ENCODE results near the gene PSMB5. TPM values are rescaled to one million over a fixed set of nuclear protein-coding genes. Genes with fewer than 3 reads are reported as not detected.

PSMB5 gene
- total and polyA plus RNA-seq, 2 of the 13 experiments (the other 11 are each of a cell fraction or from before 2014, with no cell fraction given): 705 to 871 TPM

- TF ChIP-seq DRAP1 (CRISPR knock-in tag; IDR thresholded peaks at IDR 0.05) (peak; percentile 69), ZBTB49 (CRISPR knock-in tag; IDR thresholded peaks at IDR 0.05; ENCODE audit: borderline replicate concordance) (no peak), SP1 (IDR thresholded peaks at IDR 0.05) (no peak), SP1 (CRISPR knock-in tag; IDR thresholded peaks at IDR 0.05) (no peak), ZNF772 (CRISPR knock-in tag; IDR thresholded peaks at IDR 0.05) (peak; percentile 49; the same call in 1 of the 2 replicates), SIX1 (CRISPR knock-in tag; IDR thresholded peaks at IDR 0.05; ENCODE audit: borderline replicate concordance) (no peak), AHR (CRISPR knock-in tag; IDR thresholded peaks at IDR 0.05) (no peak; the same call in 1 of the 2 replicates), ZNF891 (CRISPR knock-in tag; IDR thresholded peaks at IDR 0.05) (no peak), TCF7 (IDR thresholded peaks at IDR 0.05; ENCODE audit: low read depth) (no peak), ZNF747 (CRISPR knock-in tag; IDR thresholded peaks at IDR 0.05; ENCODE audit: borderline replicate concordance) (no peak), ZNF513 (CRISPR knock-in tag; conservative IDR thresholded peaks at IDR 0.05) (no peak), JUND (CRISPR knock-in tag; IDR thresholded peaks at IDR 0.05) (no peak), CHCHD3 (CRISPR knock-in tag; IDR thresholded peaks at IDR 0.05) (peak; percentile 61), PLRG1 (conservative IDR thresholded peaks at IDR 0.05) (no peak), MAFK (conservative IDR thresholded peaks at IDR 0.05 in 1 of 2, IDR thresholded peaks at IDR 0.05 in 1 of 2; ENCODE audit: low read length in 2 of 2) (no peak), ZBTB7A (CRISPR knock-in tag; IDR thresholded peaks at IDR 0.05) (no peak), DNMT1 (CRISPR knock-in tag; IDR thresholded peaks at IDR 0.05) (no peak), ZNF225 (CRISPR knock-in tag; IDR thresholded peaks at IDR 0.05) (no peak), HHEX (CRISPR knock-in tag; IDR thresholded peaks at IDR 0.05) (no peak), HNF1B (CRISPR knock-in tag; IDR thresholded peaks at IDR 0.05) (no peak), KMT2B (CRISPR knock-in tag; IDR thresholded peaks at IDR 0.05) (peak; percentile 48; the same call in 1 of the 2 replicates), POLR2AphosphoS5 (IDR thresholded peaks at IDR 0.05; ENCODE audit: low read depth, low read length) (0 out of 2 replicates have a peak, but pooled peaks have one; percentile 2), PBX2 (CRISPR knock-in tag; IDR thresholded peaks at IDR 0.05) (no peak)
These were observed 48.1 kb downstream of the PSMB5 start (continued) for GRCh38 chr14:22986508-22987054.
